Raji (cell line): ENCODE measurements around the gene AEBP1.

ENCODE experiments used
- POLR2A ChIP-seq: IDR thresholded peaks from 2 replicates; pipeline ENCODE4 v1.6.1; 2011; ENCODE audit warnings: low read depth, low read length, control low read depth; ENCODE audit not compliant: insufficient read depth

AEBP1 gene

GRCh38 chr7:44102846-44103565, 1.1 kb upstream of the AEBP1 start:
- no peak for TF ChIP-seq POLR2A

GRCh38 chr7:44103566-44103922, 601 bp upstream of the AEBP1 start:
- no peak for TF ChIP-seq POLR2A

GRCh38 chr7:44104860-44105771, 971 bp downstream of the AEBP1 start:
- TF ChIP-seq POLR2A: no peak

GRCh38 chr7:44105832-44106231, 1.7 kb downstream of the AEBP1 start:
- TF ChIP-seq POLR2A: no peak

- no peak for TF ChIP-seq POLR2A
Measured at GRCh38 chr7:44106311-44107065, 2.3 kb downstream of the AEBP1 start.

- no peak for TF ChIP-seq POLR2A
Measured at GRCh38 chr7:44107116-44107960, 3.2 kb downstream of the AEBP1 start.

- no peak for TF ChIP-seq POLR2A
Measured at GRCh38 chr7:44107961-44108767, 4.0 kb downstream of the AEBP1 start.

GRCh38 chr7:44108768-44109750, 4.9 kb downstream of the AEBP1 start:
- no peak for TF ChIP-seq POLR2A

GRCh38 chr7:44109991-44110390, 5.8 kb downstream of the AEBP1 start:
- TF ChIP-seq POLR2A: no peak

GRCh38 chr7:44110719-44111635, 6.8 kb downstream of the AEBP1 start:
- no peak for TF ChIP-seq POLR2A

- TF ChIP-seq POLR2A: no peak
Measured at GRCh38 chr7:44111761-44112160, 7.6 kb downstream of the AEBP1 start.
